ENCODE data around the gene CIRBP. TPM values are rescaled to one million over a fixed set of nuclear protein-coding genes. Genes with fewer than 3 reads are reported as not detected.
A peak's percentile ranks its signal among the peaks of the same experiment; 100 is the strongest.

The CIRBP gene
- total and polyA plus RNA-seq, 9 of the 15 experiments (the other 6 are each of a cell fraction or from before 2014, with no cell fraction given) = 20.5 to 327 (median 176) TPM

DNA sequence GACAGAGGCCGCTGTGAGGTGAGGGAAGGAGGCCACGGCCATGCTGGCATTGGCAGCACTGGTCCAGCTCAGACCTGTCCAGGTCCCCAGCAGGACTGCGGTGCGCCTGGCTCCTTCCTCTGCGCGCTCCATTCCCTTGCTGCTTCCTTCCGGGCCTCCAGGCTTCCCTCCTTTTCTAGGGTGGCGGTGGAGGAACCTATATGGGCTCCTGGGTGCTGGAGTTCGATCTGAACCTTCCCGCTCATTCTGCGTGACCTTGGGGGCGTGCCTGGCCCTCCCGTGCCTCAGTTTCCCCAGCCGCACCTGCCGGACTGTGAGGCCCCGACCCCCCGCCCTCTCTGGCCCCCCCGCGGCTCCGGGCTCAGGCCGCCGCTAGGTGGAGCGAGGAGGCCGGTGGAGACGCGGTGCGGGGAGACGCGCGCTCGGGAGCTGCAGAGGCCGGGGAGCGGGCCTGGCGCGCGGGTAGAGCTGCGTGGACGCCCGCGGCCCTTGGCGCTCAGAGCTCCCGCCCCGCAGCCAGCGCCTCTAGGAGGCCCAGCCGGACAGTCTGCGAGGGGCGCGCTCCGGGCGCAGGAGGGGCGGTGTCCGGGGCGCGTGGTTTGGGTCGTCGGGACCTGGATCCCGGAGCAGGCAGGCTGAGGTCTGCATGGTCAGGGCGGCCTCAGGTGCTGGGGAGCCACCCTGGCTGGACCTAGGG lies 46.5 kb downstream of the CIRBP start (continued):
- TF ChIP-seq, protein P1, sequence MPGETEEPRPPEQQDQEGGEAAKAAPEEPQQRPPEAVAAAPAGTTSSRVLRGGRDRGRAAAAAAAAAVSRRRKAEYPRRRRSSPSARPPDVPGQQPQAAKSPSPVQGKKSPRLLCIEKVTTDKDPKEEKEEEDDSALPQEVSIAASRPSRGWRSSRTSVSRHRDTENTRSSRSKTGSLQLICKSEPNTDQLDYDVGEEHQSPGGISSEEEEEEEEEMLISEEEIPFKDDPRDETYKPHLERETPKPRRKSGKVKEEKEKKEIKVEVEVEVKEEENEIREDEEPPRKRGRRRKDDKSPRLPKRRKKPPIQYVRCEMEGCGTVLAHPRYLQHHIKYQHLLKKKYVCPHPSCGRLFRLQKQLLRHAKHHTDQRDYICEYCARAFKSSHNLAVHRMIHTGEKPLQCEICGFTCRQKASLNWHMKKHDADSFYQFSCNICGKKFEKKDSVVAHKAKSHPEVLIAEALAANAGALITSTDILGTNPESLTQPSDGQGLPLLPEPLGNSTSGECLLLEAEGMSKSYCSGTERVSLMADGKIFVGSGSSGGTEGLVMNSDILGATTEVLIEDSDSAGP (CRISPR knock-in tag; IDR thresholded peaks at IDR 0.05) = no peak
- TF ChIP-seq ZNF277 (CRISPR knock-in tag; IDR thresholded peaks at IDR 0.05; ENCODE audit: borderline replicate concordance) = no peak
- TF ChIP-seq CTCFL (IDR thresholded peaks at IDR 0.05; ENCODE audit: borderline replicate concordance, insufficient read depth, low read depth, low read length, poor library complexity, severe bottlenecking) = no peak
- TF ChIP-seq, protein P2, sequence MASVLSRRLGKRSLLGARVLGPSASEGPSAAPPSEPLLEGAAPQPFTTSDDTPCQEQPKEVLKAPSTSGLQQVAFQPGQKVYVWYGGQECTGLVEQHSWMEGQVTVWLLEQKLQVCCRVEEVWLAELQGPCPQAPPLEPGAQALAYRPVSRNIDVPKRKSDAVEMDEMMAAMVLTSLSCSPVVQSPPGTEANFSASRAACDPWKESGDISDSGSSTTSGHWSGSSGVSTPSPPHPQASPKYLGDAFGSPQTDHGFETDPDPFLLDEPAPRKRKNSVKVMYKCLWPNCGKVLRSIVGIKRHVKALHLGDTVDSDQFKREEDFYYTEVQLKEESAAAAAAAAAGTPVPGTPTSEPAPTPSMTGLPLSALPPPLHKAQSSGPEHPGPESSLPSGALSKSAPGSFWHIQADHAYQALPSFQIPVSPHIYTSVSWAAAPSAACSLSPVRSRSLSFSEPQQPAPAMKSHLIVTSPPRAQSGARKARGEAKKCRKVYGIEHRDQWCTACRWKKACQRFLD (CRISPR knock-in tag; IDR thresholded peaks at IDR 0.05) = peak; percentile 45; the same call in 1 of the 2 replicates
- TF ChIP-seq, protein P3, sequence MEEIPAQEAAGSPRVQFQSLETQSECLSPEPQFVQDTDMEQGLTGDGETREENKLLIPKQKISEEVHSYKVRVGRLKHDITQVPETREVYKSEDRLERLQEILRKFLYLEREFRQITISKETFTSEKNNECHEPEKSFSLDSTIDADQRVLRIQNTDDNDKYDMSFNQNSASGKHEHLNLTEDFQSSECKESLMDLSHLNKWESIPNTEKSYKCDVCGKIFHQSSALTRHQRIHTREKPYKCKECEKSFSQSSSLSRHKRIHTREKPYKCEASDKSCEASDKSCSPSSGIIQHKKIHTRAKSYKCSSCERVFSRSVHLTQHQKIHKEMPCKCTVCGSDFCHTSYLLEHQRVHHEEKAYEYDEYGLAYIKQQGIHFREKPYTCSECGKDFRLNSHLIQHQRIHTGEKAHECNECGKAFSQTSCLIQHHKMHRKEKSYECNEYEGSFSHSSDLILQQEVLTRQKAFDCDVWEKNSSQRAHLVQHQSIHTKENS (CRISPR knock-in tag; IDR thresholded peaks at IDR 0.05) = no peak
- TF ChIP-seq, protein P4, sequence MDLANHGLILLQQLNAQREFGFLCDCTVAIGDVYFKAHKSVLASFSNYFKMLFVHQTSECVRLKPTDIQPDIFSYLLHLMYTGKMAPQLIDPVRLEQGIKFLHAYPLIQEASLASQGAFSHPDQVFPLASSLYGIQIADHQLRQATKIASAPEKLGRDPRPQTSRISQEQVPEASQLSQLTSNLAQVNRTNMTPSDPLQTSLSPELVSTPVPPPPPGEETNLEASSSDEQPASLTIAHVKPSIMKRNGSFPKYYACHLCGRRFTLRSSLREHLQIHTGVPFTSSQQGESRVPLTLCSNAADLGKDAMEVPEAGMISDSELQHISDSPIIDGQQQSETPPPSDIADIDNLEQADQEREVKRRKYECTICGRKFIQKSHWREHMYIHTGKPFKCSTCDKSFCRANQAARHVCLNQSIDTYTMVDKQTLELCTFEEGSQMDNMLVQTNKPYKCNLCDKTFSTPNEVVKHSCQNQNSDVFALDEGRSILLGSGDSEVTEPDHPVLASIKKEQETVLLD (IDR thresholded peaks at IDR 0.05) = peak; percentile 43; the same call in 1 of the 2 replicates
- TF ChIP-seq ELF4 (CRISPR knock-in tag; IDR thresholded peaks at IDR 0.05) = no peak
- TF ChIP-seq MYC (IDR thresholded peaks at IDR 0.05; ENCODE audit: low read depth, low read length) = peak; percentile 58; the same call in 1 of the 2 replicates
- TF ChIP-seq MYC (CRISPR knock-in tag; IDR thresholded peaks at IDR 0.05; ENCODE audit: borderline replicate concordance, low read depth) = no peak
- TF ChIP-seq, protein P5, sequence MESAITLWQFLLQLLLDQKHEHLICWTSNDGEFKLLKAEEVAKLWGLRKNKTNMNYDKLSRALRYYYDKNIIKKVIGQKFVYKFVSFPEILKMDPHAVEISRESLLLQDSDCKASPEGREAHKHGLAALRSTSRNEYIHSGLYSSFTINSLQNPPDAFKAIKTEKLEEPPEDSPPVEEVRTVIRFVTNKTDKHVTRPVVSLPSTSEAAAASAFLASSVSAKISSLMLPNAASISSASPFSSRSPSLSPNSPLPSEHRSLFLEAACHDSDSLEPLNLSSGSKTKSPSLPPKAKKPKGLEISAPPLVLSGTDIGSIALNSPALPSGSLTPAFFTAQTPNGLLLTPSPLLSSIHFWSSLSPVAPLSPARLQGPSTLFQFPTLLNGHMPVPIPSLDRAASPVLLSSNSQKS (CRISPR knock-in tag; IDR thresholded peaks at IDR 0.05) = no peak
- no peak for TF ChIP-seq HBP1 (CRISPR knock-in tag; IDR thresholded peaks at IDR 0.05)

Measured in K562 (cell line).